Left lung (tissue), 14 donors: Measurements from ENCODE around the gene ETAA1. TPM values are rescaled to one million over a fixed set of nuclear protein-coding genes. Genes with fewer than 3 reads are reported as not detected.

ENCODE experiments used
- ATAC-seq: fragments of 200-7000 bp; cut with Tn5 transposase; one replicate; pipeline ENCODE4 v1.9.1; 2020; ENCODE audit warnings: moderate library complexity
- DNase-seq, 4 donors: peaks; one replicate each; pipeline ENCODE4 v3.0.0-alpha.2; 2013 to 2020
- H3K27ac ChIP-seq, 2 donors: fragments of 200-600 bp; sonication (generic) in 1 of 2; one replicate each; pipeline versions ENCODE4 v1.5.0 to v1.8.0; 2020 to 2021
- H3K27me3 ChIP-seq, 2 donors: fragments of 200-600 bp; sonication (generic) in 1 of 2; one replicate each; pipeline versions ENCODE4 v1.5.0 to v1.8.0; 2020 to 2021
- H3K36me3 ChIP-seq, 2 donors: fragments of 200-600 bp; sonication (generic) in 1 of 2; one replicate each; pipeline versions ENCODE4 v1.5.0 to v1.8.0; 2020 to 2021
- H3K4me1 ChIP-seq, 2 donors: fragments of 200-600 bp; one replicate each; pipeline ENCODE4 v1.8.0; 2021
- H3K4me3 ChIP-seq, 2 donors: fragments of 200-600 bp; sonication (generic) in 1 of 2; one replicate each; pipeline versions ENCODE4 v1.5.0 to v1.8.0; 2020 to 2021; ENCODE audit warnings: mild to moderate bottlenecking in 1 of 2
- H3K9me3 ChIP-seq, 2 donors: fragments of 200-600 bp; sonication (generic) in 1 of 2; one replicate each; pipeline versions ENCODE4 v1.5.0 to v1.8.0; 2020 to 2021
- intact Hi-C, 2 donors: fragments of 100-400 bp; cut with DNase I; formaldehyde crosslinking; loops; one replicate each; pipeline versions ENCODE4 v1.11.2 to v1.14.2; 2022
- long read RNA-seq, 12 donors: library from polyadenylated mRNA in 2 of 12; unstranded in 2 of 12; transcript quantifications; one replicate each; pipeline ENCODE4 v2.0.0 and lab custom pipeline, GENCODE V29; 2019 to 2026
- polyA plus RNA-seq, 6 donors: library from polyadenylated mRNA; unstranded; fragments of 120-200 nt; gene quantifications; one replicate each; pipeline ENCODE4 v1.2.1, GENCODE V29; 2013; ENCODE audit not compliant: insufficient read length in 6 of 6
- total RNA-seq, 2 donors: library from RNA; stranded (reverse); fragmentation: NEBNext Ultra II Directional; extraction: Animal tissue kit (Norgen Biotek cat#: 25700); gene quantifications; one replicate each; pipeline ENCODE4 v1.2.1, GENCODE V29; 2021
- TF ChIP-seq, protein P1 (sequence below), 2 donors: fragments of 200-600 bp; sonication (generic) in 1 of 2; IDR thresholded peaks; one replicate each; pipeline versions ENCODE4 v1.5.0 to v1.8.0; 2021; ENCODE audit warnings: antibody characterized with exemption in 2 of 2
- donor health status: DM: no; HTN: yes; CAD: no.
- donor health status: DM: no; HTN: no; CAD: no.

The ETAA1 gene
- total RNA-seq (10 to 100 TPM; 11.8 to 12.7 TPM), polyA plus RNA-seq (10 to 100 TPM; 25.8 to 34.5 (median 30.6) TPM)
- long read RNA-seq, donor 1, partial matches to known transcripts: 23 of 25 reads
- long read RNA-seq, donor 1, other reads (novel, unspliced or antisense): 0 of 25 reads
- long read RNA-seq, donor 2, partial matches to known transcripts: 31 of 34 reads
- long read RNA-seq, donor 2, other reads (novel, unspliced or antisense): 0 of 34 reads
- long read RNA-seq, donor 3, partial matches to known transcripts: 6 of 8 reads
- long read RNA-seq, donor 3, other reads (novel, unspliced or antisense): 0 of 8 reads
- long read RNA-seq, donor 4: 0 reads
- long read RNA-seq, donor 5, partial matches to known transcripts: 34 of 35 reads
- long read RNA-seq, donor 5, other reads (novel, unspliced or antisense): 0 of 35 reads
- long read RNA-seq, donor 6, partial matches to known transcripts: 18 of 20 reads
- long read RNA-seq, donor 6, other reads (novel, unspliced or antisense): 0 of 20 reads
- long read RNA-seq, donor 7, partial matches to known transcripts: 0 of 3 reads
- long read RNA-seq, donor 7, other reads (novel, unspliced or antisense): 0 of 3 reads
- long read RNA-seq, donor 8, partial matches to known transcripts: 0 of 2 reads
- long read RNA-seq, donor 8, other reads (novel, unspliced or antisense): 0 of 2 reads
- long read RNA-seq, donor 9: 0 reads
- long read RNA-seq, donor 10, partial matches to known transcripts: 1 of 1 reads
- long read RNA-seq, donor 10, other reads (novel, unspliced or antisense): 0 of 1 reads
- long read RNA-seq, donor 11, partial matches to known transcripts: 0 of 1 reads
- long read RNA-seq, donor 11, other reads (novel, unspliced or antisense): 0 of 1 reads
- long read RNA-seq, donor 12, partial matches to known transcripts: 0 of 2 reads
- long read RNA-seq, donor 12, other reads (novel, unspliced or antisense): 0 of 2 reads

DNA sequence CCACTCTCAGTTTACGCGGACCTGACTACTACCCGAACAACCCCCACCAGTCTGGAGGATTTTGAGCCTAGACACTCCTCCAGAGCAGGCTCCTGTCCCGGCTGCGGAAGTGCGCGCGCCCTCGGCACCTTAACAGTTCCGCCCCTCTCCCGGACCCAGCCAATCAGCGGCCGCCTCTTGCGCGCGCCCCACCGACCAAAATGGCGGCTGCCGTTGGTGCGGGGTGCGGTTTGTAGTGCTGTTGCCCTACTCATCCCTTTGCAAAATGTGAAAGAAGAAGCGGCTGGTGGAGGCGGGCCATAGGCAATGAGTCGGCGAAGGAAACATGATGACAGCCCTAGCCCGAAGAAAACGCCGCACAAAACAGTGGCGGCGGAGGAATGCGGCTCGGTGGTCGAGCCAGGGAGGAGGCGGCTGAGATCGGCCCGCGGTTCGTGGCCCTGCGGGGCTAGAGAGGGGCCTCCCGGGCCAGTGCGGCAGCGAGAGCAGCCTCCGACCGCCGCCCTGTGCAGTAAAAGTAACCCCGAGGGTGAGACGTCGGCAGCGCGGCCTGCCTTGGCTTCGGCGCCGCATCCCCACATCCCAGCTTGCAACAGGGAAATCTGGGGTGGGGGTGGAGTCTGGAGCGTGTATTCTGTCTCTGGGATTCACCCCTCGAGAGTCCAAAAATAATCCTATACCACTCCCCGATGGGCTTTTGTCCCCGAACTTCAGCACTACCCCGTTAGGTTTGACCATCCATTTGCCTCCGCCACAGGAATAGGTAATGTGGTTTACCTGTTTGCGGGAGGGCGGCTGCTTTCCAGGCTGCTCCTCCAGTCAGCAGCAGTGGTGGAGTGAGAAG lies at the start of gene ETAA1:
TSS of gene ETAA1 (plus strand) at position 191 of the 844 bp plus-strand sequence. CDS start at position 307, 116 bp downstream.
- Histone ChIP-seq H3K9me3 (no peaks in the 10 kb centered on the region), H3K27ac (peak within 1 kb of the TSS; percentile 95 to 99), H3K27me3 (no peaks in the 10 kb centered on the region), H3K4me3 (peak within 1 kb of the TSS; percentile 75 to 87), H3K4me1 (peaks cover 19 to 28% of the 10 kb centered on the region in 2 donors), H3K36me3 (no peaks in the 10 kb centered on the region)
- TF ChIP-seq, protein P1, sequence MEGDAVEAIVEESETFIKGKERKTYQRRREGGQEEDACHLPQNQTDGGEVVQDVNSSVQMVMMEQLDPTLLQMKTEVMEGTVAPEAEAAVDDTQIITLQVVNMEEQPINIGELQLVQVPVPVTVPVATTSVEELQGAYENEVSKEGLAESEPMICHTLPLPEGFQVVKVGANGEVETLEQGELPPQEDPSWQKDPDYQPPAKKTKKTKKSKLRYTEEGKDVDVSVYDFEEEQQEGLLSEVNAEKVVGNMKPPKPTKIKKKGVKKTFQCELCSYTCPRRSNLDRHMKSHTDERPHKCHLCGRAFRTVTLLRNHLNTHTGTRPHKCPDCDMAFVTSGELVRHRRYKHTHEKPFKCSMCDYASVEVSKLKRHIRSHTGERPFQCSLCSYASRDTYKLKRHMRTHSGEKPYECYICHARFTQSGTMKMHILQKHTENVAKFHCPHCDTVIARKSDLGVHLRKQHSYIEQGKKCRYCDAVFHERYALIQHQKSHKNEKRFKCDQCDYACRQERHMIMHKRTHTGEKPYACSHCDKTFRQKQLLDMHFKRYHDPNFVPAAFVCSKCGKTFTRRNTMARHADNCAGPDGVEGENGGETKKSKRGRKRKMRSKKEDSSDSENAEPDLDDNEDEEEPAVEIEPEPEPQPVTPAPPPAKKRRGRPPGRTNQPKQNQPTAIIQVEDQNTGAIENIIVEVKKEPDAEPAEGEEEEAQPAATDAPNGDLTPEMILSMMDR (IDR thresholded peaks at IDR 0.05): no peak
- DNase-seq (peak; percentile 86 to 97 (median 94)), ATAC-seq (peak; percentile 99)
- intact Hi-C loops: no loop called here

DNA sequence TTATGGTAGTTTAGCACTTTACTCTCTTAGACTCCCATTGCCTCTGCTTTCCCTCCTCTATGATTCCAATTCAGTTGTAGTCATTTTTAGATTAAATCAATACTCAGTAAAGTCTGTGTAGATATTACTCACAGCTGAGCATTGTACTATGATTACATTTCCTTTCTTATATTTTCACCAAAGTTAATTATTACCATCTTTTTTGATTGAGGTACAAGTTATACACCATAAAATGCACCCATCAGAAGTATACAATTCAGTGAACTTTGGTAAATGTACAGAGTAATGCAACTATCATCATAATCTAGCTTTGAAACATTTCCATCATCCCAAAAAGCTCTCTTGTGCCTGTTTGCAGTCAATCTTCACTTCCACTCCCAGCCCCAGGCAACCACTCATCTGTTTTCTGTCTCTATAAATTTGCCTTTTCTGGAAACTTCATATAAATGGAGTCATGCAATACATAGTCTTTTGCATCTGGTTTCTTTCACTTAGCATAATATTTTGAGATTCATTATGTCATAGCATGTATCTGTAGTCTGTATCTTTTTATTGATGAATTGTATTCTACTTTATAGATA lies 30.2 kb upstream of the ETAA1 start:
- Histone ChIP-seq H3K4me1 (no peaks in the 10 kb centered on the region), H3K27ac (no peak overlapping the region), H3K27me3 (no peaks in the 10 kb centered on the region), H3K9me3 (no peaks in the 10 kb centered on the region), H3K36me3 (no peaks in the 10 kb centered on the region), H3K4me3 (no peak overlapping the region)
- intact Hi-C loops: no loop called here
- ATAC-seq (no peak), DNase-seq (no peak)
- TF ChIP-seq, protein P1 (IDR thresholded peaks at IDR 0.05): no peak

DNA sequence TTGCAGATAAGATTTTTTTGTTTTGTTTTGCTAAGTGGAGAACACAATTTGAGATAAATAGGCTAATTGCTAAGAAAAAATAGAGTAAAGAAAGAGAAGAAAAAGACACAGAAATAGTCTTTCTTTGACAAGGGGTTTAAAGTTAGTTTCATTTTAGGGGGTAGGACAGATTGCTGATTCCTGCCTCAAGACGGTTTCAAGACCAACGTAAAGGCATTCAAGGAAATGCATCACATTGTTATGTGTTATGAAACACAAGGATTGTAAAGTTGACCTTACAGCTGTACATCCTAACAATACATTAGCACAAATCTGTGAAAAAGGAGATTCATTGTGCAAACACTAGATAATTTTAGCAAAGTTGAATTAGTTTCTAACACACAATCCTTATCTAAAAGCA lies 22.7 kb upstream of the ETAA1 start:
- Histone ChIP-seq H3K4me1 (no peaks in the 10 kb centered on the region), H3K4me3 (no peak overlapping the region), H3K36me3 (no peaks in the 10 kb centered on the region), H3K27me3 (no peaks in the 10 kb centered on the region), H3K27ac (no peak overlapping the region), H3K9me3 (peaks cover 0 to 7% of the 10 kb centered on the region in 2 donors)
- intact Hi-C loops: no loop called here
- no peak for DNase-seq
- ATAC-seq: no peak
- TF ChIP-seq, protein P1 (IDR thresholded peaks at IDR 0.05): no peak

DNA sequence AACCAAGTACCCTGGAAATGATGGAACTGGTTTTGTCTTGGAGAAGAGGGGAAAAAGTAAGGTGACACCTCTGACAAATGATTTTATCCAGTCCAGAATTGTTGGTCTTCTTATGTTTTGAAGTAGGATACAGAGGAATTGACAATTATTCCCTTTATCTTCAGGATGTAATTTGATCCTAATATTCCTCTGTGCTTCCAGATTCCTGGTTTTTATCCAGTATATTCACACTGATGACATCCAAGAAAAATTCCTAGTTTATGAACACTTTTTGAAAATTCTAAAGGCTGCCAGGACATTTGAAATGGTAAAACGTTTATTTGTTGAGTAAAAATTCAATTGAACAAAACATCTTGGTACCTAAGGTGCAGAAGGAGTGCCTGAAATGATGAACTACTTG lies 22.2 kb upstream of the ETAA1 start:
- no peaks in the 10 kb centered on the region for H3K36me3 ChIP-seq
- no peak for ATAC-seq
- no peaks in the 10 kb centered on the region for H3K27me3 ChIP-seq
- intact Hi-C loops: no loop called here
- no peak for DNase-seq
- TF ChIP-seq, protein P1 (IDR thresholded peaks at IDR 0.05): no peak
- H3K9me3 ChIP-seq: peaks cover 0 to 9% of the 10 kb centered on the region in 2 donors
- H3K4me3 ChIP-seq: no peak overlapping the region
- no peaks in the 10 kb centered on the region for H3K4me1 ChIP-seq
- H3K27ac ChIP-seq: no peak overlapping the region
